GM19328 (cell line): ENCODE results near the gene CCDC86.
A peak's percentile ranks its signal among the peaks of the same experiment; 100 is the strongest.
"Not testable (repeated sequence)": the region's sequence is repeated elsewhere in the genome, so short reads cannot be mapped to it uniquely, and the experiment has no call there.

Source experiments
- ATAC-seq: cut with Tn5 transposase; IDR thresholded peaks from one replicate; pipeline ENCODE4 v1.9.1; 2021; ENCODE audit warnings: mild to moderate bottlenecking, moderate library complexity; ENCODE audit not compliant: unreplicated experiment

CCDC86 gene, protein sequence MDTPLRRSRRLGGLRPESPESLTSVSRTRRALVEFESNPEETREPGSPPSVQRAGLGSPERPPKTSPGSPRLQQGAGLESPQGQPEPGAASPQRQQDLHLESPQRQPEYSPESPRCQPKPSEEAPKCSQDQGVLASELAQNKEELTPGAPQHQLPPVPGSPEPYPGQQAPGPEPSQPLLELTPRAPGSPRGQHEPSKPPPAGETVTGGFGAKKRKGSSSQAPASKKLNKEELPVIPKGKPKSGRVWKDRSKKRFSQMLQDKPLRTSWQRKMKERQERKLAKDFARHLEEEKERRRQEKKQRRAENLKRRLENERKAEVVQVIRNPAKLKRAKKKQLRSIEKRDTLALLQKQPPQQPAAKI

DNA sequence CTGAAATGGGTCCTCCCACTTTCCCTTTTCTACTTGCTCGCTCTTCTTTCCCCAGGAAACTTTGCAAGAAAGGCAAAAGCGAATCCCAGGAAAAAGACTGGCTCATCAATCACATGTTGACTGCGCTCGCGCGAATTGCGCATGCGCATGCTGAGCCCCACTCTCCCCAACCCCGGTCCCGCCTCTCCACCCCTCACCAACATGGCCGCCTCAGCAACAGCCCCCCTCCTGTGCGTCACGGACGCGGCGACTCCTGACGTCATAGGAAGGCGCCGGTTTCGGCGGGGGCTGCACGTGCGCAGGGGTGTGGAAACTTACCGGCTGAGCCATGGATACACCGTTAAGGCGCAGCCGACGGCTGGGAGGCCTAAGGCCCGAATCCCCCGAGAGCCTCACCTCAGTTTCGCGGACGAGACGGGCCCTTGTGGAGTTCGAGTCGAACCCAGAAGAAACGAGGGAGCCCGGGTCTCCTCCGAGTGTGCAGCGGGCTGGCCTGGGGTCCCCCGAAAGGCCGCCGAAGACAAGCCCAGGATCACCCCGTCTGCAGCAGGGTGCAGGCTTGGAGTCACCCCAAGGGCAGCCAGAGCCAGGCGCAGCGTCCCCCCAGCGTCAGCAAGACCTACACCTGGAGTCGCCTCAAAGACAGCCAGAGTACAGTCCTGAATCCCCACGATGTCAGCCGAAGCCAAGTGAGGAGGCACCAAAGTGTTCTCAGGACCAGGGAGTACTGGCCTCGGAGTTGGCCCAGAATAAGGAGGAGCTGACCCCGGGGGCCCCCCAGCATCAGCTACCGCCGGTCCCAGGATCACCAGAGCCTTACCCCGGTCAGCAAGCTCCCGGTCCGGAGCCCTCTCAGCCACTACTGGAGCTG lies at the start of gene CCDC86:
Gene CCDC86 (plus strand): TSS at position 317 of the 871 bp plus-strand sequence. CDS start 12 bp downstream, at position 329.
- peak; percentile 86 for ATAC-seq

DNA sequence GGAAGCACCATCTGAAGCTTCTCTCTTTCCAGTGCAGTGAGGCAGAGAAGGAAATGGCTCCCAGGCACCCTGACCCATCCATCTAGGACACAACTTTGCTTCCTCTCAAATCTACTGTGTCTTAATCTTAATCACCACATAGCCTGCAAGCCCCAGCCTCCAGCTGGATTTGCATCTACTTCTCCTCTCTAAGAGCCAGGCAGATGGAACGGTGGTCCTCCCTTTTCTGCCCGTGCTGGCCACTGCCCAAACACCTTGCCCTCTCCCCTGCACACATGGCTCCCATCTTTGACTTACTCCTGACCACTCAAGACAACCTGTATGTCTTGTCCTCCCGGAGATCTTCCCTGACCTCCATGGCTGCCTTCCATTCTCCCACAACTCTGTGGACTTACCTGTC lies 49.4 kb upstream of the CCDC86 start:
- no peak for ATAC-seq

GRCh38 chr11:60795291-60795690 lies 46.6 kb upstream of the CCDC86 start:
- ATAC-seq: no peak

DNA sequence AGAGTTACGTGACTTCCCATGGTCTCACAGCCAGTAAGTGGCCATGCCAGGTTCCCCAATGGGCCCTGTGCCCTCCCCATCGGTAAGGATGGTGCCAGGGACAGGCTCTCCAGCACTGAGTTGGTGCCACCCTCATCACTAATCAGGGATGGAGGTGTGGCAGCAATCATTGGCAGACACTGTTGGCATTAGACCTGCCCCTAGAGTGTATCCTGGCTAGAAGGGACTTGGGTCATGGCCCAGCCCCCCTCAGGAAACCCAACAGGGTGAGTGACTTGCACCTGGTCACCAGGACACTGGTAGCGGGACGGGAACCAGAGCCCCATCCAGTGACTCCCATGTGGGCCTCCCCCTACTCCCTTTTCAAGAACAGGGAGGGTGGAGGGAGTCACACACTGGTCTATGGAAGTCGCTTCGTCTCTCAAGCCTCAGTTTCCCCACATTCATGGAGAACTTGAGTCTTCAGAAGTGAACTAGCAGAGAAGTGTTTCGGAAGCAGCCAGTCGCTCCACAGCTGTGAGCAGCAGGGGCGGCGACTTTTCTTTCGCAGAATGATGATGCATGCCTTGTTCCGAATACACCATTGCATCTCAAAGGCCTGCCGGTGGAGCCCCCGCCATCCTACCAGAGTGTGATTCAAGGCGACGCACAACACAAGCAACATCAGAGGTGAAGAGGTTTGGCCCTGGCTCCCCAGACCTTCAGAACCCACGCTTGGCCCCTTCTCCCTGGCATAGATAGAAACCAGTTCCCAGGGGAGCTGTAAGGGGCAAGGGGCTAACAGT lies 43.9 kb upstream of the CCDC86 start:
- ATAC-seq: no peak

GRCh38 chr11:60798631-60799030 lies 43.3 kb upstream of the CCDC86 start:
- no peak for ATAC-seq

GRCh38 chr11:60801194-60801593 lies 40.7 kb upstream of the CCDC86 start:
- ATAC-seq: no peak

- no peak for ATAC-seq
Observed at GRCh38 chr11:60803273-60803936, 38.5 kb upstream of the CCDC86 start.

DNA sequence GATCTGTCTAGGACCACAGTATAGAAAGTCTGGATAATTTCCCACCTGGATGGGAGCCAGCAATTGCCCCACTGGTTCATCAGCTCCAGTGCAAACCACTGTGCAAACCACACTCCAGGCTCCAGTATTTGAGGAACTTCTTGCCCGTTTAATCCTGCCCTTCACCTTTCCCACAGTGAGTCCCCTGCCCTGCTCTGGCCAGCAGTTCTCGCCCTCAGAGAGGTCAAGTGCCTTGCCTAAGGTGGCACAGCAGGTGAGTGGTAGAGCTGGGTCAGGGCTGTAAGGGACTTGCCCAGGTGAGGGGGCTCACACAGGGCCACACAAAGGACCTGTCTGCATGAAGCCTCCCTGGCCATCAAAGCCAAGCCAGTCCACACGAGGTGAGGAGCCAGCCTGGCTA lies 32.7 kb upstream of the CCDC86 start:
- ATAC-seq: no peak

DNA sequence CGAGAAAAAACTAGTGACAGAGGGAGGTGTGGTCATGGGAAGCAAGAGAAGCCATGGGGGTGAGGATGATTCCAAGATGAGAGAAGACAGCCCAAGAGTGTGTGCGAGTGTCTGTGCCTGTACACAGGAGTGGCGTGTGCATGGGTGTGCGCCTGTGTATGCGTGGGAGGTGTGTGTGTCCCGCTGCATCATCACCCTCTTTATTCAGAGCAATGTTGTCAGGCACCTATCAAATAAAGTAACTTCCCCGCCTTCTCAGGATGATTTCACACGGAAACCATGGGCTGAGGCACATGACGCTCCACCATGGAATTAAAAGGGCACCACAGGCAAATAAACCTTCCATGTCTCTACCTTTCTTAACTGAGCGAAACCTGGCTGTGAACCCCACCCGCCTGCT lies 32.2 kb upstream of the CCDC86 start:
- no peak for ATAC-seq

GRCh38 chr11:60810151-60810550 lies 31.8 kb upstream of the CCDC86 start:
- no peak for ATAC-seq

DNA sequence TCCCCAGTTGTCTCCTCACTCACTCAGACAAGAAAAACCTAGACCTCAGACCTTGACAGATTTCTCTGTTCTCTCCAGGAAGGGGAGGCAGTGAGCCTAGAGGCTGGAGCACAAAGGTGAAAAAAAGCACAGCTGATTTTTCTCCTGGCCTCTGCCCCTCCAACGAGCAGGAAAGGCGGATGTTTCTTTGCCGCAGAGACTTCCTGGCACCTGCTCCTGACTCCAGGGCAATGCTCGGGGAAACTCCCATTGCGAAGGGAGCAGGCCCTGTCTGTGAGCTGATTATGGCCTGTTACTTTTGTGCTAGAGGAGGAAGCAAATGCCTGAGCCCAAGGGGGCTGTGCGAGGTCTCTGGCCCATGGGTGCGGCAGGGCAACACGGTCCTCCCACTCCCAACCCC lies 31.3 kb upstream of the CCDC86 start:
- no peak for ATAC-seq

- ATAC-seq: no peak
Observed at GRCh38 chr11:60813324-60813723, 28.6 kb upstream of the CCDC86 start.

DNA sequence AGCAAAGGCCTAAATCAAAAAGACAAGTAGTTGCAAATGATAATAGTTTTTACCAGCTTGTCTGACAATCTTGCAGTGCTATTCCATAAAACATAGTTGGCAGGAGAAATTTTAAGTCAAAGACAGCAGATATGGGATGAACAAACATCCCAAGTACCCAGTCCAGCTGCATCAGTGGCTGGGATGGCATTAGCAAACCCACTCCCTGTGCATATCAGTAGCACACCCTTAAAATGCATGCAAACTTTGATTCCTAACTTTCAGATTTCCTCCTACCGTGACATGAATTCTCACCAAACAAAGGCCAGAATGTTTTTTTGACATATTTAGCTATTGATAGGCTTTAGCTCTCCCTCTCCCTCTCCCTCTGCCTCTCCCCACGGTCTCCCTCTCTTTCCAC lies 27.8 kb upstream of the CCDC86 start:
- no peak for ATAC-seq

DNA sequence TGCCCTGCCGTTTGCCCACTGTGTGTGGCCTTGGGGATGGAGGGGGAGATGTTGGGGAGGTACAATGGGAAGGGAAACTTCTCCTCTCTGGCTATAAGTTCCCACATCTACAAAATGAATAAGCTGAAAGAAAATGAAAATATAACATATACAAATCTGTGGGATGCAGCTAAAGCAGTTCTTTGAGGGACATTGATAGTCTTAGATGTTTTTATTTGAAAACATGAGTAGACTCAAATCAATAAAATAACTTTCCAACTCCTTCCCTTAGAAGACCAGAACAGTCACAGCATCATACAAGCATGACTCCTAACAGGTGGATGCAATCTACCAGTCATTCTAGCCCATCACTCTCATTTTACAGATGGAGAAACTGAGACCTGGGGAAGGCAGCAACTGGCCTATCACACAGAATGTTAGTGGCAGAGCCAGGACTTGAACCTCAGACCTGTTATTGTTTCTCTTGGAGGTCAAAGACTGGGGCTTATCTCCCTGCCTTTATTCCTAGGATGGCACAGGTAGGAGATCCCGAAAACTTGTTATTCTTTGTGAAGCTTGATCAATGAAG lies 25.2 kb upstream of the CCDC86 start:
- ATAC-seq: no peak

DNA sequence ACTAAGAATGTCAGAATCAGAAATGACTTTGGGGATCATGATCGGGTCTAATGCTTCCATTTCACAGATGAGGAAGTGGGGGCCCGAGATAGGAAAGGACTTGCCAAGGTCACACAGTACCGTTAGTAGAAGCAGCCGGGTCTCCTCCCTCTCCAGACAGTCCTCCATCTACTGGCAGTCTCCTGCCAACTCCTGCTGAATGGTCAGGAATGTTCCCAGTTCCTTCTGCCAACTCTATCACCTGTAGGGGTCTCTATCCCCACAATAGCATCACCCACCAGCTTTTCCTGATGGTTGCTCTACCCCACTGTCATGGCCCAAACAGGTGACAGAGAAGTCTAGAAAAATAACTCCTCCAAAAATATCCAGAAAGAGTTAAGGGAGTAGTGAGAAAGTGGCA lies 23.9 kb upstream of the CCDC86 start:
- no peak for ATAC-seq

GRCh38 chr11:60821827-60822599 lies 19.9 kb upstream of the CCDC86 start:
- no peak for ATAC-seq

DNA sequence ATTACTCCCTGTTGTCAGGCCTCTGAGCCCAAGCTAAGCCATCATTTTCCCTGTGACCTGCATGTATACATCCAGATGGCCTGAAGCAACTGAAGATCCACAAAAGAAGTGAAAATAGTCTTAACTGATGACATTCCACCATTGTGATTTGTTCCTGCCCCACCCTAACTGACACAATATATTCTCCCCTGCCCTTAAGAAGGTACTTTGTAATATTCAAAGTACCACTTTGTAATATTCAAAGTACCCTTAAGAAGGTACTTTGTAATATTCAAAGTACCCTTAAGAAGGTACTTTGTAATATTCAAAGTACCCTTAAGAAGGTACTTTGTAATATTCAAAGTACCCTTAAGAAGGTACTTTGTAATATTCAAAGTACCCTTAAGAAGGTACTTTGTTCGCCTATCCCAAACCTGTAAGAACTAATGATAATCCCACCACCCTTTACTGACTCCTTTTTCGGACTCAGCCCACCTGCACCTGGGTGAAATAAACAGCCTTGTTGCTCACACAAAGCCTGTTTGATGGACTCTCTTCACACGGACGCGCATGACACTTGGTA lies 18.1 kb upstream of the CCDC86 start:
- ATAC-seq: not testable (repeated sequence)

DNA sequence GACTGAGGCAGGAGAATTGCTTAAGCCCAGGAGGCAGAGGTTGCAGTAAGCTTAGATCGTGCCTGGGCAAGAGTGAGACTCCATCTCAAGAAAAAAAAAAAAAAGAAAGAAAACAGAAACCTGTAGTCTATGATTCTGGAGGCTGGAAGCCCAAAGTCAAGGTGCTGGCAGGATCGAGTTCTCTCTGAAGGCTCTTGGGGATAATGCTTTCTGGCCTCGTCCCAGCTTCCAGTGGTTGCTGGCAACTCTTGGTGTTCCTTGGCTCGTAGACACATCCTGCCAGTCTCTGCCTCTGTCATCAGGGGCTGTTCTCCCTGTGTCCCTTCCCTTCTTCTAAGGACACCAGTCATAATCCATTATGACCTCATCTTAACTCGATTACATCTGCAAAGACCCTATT lies 16.8 kb upstream of the CCDC86 start:
- ATAC-seq: no peak

- no peak for ATAC-seq
Observed at GRCh38 chr11:60825790-60826189, 16.1 kb upstream of the CCDC86 start.
